Stimulated activated CD4-positive, alpha-beta T cell treated with anti-CD3 and anti-CD28 coated beads, TNF-alpha, amount 100 ng/mL, for 48 hours (primary cell): ENCODE results near the gene HOXB2.

Experiments
- DNase-seq, 3 donors: peaks; one replicate each; pipeline ENCODE4 v3.0.0-alpha.2; 2020; ENCODE audit warnings: low read depth in 3 of 3

HOXB2 gene

GRCh38 chr17:48552466-48553189 lies 7.7 kb upstream of the HOXB2 start:
- DNase-seq: no peak

GRCh38 chr17:48551596-48552465 lies 6.9 kb upstream of the HOXB2 start:
- no peak for DNase-seq

- DNase-seq: no peak
Observed at GRCh38 chr17:48551214-48551555, 6.3 kb upstream of the HOXB2 start.

- no peak for DNase-seq
Observed at GRCh38 chr17:48550502-48551213, 5.7 kb upstream of the HOXB2 start.

GRCh38 chr17:48549914-48550501 lies 5.1 kb upstream of the HOXB2 start:
- no peak for DNase-seq

- no peak for DNase-seq
Observed at GRCh38 chr17:48549281-48549630, 4.3 kb upstream of the HOXB2 start.

GRCh38 chr17:48548523-48549280 lies 3.8 kb upstream of the HOXB2 start:
- no peak for DNase-seq

- DNase-seq: no peak
Observed at GRCh38 chr17:48547808-48548522, 3.1 kb upstream of the HOXB2 start.

GRCh38 chr17:48546924-48547807 lies 2.3 kb upstream of the HOXB2 start:
- DNase-seq: no peak

- no peak for DNase-seq
Observed at GRCh38 chr17:48546137-48546923, 1.4 kb upstream of the HOXB2 start.

- DNase-seq: no peak
Observed at GRCh38 chr17:48545539-48545938, 630 bp upstream of the HOXB2 start.

- DNase-seq: peak in 2 of 3 donors; percentile 17 to 35
Observed at GRCh38 chr17:48544349-48545021, 424 bp downstream of the HOXB2 start.

- peak in 2 of 3 donors; percentile 16 to 52 for DNase-seq
Observed at GRCh38 chr17:48543854-48544348, 1.0 kb downstream of the HOXB2 start.

- DNase-seq: peak in 2 of 3 donors; percentile 18 to 53
Observed at GRCh38 chr17:48543107-48543853, 1.6 kb downstream of the HOXB2 start.

GRCh38 chr17:48542698-48543106 lies 2.2 kb downstream of the HOXB2 start:
- DNase-seq: no peak

- DNase-seq: no peak
Observed at GRCh38 chr17:48542114-48542656, 2.7 kb downstream of the HOXB2 start.

- DNase-seq: no peak
Observed at GRCh38 chr17:48541577-48542113, 3.3 kb downstream of the HOXB2 start.
